CD14-positive monocyte (primary cell): ENCODE measurements around the gene CPSF2. TPM values are rescaled to one million over a fixed set of nuclear protein-coding genes. Genes with fewer than 3 reads are reported as not detected.

Experiments used
- DNase-seq, 3 donors: peaks; one replicate each; pipeline ENCODE4 v3.0.0-alpha.2; 2011 to 2022
- H2AFZ ChIP-seq: 2 replicates; pipeline ENCODE4 v1.6.0; 2012; ENCODE audit warnings: mild to moderate bottlenecking, low read depth, low read length, inconsistent platforms; ENCODE audit not compliant: insufficient read depth, poor library complexity, severe bottlenecking
- H3K27ac ChIP-seq, 2 donors: 1 replicate in 1 of 2; 2 replicates in 1 of 2; pipeline ENCODE4 v1.5.1; 2012 to 2013; ENCODE audit warnings: low read length in 2 of 2, control low read depth in 1 of 2, inconsistent platforms in 1 of 2, low read depth in 1 of 2, mild to moderate bottlenecking in 1 of 2
- H3K27me3 ChIP-seq, 2 donors: one replicate each; pipeline versions ENCODE4 v1.6.0 to v1.6.1; 2011 to 2013; ENCODE audit warnings: low read length in 2 of 2; ENCODE audit not compliant: control insufficient read depth in 2 of 2, insufficient read depth in 2 of 2
- H3K36me3 ChIP-seq, 2 donors: replicated peaks in 1 of 2; 1 replicate in 1 of 2; 2 replicates in 1 of 2; pipeline versions ENCODE4 v1.5.1 to v1.6.1; 2012 to 2013; ENCODE audit warnings: low read length in 2 of 2, control low read depth in 1 of 2, inconsistent platforms in 1 of 2, mild to moderate bottlenecking in 1 of 2; ENCODE audit not compliant: insufficient read depth in 2 of 2, control insufficient read depth in 1 of 2
- H3K4me1 ChIP-seq, 2 donors: 1 replicate in 1 of 2; 2 replicates in 1 of 2; pipeline versions ENCODE4 v1.5.1 to v1.6.1; 2012 to 2013; ENCODE audit warnings: low read length in 2 of 2, control low read depth in 1 of 2, inconsistent platforms in 1 of 2, mild to moderate bottlenecking in 1 of 2, moderate library complexity in 1 of 2; ENCODE audit not compliant: insufficient read depth in 2 of 2, control insufficient read depth in 1 of 2
- H3K4me2 ChIP-seq: replicated peaks from 2 replicates; pipeline ENCODE3; 2012; ENCODE audit warnings: low read length, moderate library complexity, mild to moderate bottlenecking; ENCODE audit not compliant: poor library complexity, severe bottlenecking; ENCODE audit errors: extremely low read depth
- H3K4me3 ChIP-seq, 3 experiments: fragments of 200-600 bp in 1 of 3; sonication (generic) in 1 of 3; replicated peaks in 1 of 3; 1 replicate in 2 of 3; 2 replicates in 1 of 3; pipeline ENCODE4 v1.5.1; 2011 to 2013; ENCODE audit warnings: low read length in 3 of 3, mild to moderate bottlenecking in 3 of 3, control low read depth in 2 of 3, low read depth in 2 of 3, inconsistent platforms in 1 of 3, moderate library complexity in 1 of 3
- H3K79me2 ChIP-seq: 2 replicates; pipeline ENCODE4 v1.6.0; 2012; ENCODE audit warnings: mild to moderate bottlenecking, control low read depth, inconsistent platforms, low read length, moderate library complexity; ENCODE audit not compliant: insufficient read depth
- H3K9ac ChIP-seq: 2 replicates; pipeline ENCODE4 v1.6.0; 2017; ENCODE audit warnings: low read length, mild to moderate bottlenecking; ENCODE audit not compliant: insufficient read depth, poor library complexity, severe bottlenecking
- H3K9me3 ChIP-seq, 2 donors: replicated peaks in 1 of 2; 1 replicate in 1 of 2; 2 replicates in 1 of 2; pipeline versions ENCODE4 v1.5.1 to v1.6.1; 2012 to 2013; ENCODE audit warnings: low read length in 2 of 2, control low read depth in 1 of 2; ENCODE audit not compliant: control insufficient read depth in 1 of 2, insufficient read depth in 1 of 2
- H4K20me1 ChIP-seq: 2 replicates; pipeline ENCODE4 v1.6.0; 2012; ENCODE audit warnings: mild to moderate bottlenecking, low read length, control low read depth, moderate library complexity; ENCODE audit not compliant: insufficient read depth
- H3K27ac Mint-ChIP-seq, 7 donors: one replicate each; pipeline ENCODE4 v1.8.0; 2020; ENCODE audit warnings: mild to moderate bottlenecking in 7 of 7, mixed read lengths in 7 of 7, moderate library complexity in 6 of 7, inconsistent platforms in 2 of 7
- H3K27me3 Mint-ChIP-seq, 3 donors: one replicate each; pipeline ENCODE4 v1.8.0; 2021 to 2022; ENCODE audit warnings: low read depth in 3 of 3, mild to moderate bottlenecking in 3 of 3, mixed read lengths in 3 of 3, moderate library complexity in 3 of 3, inconsistent platforms in 1 of 3
- H3K36me3 Mint-ChIP-seq, 2 donors: one replicate each; pipeline ENCODE4 v1.8.0; 2020; ENCODE audit warnings: mixed read lengths in 2 of 2, inconsistent platforms in 1 of 2, mild to moderate bottlenecking in 1 of 2
- H3K4me1 Mint-ChIP-seq: one replicate; pipeline ENCODE4 v1.8.0; 2020; ENCODE audit warnings: mild to moderate bottlenecking, mixed read lengths
- H3K4me3 Mint-ChIP-seq, 2 donors: one replicate each; pipeline ENCODE4 v1.8.0; 2020; ENCODE audit warnings: mild to moderate bottlenecking in 2 of 2, mixed read lengths in 2 of 2, moderate library complexity in 1 of 2
- H3K9me3 Mint-ChIP-seq, 7 donors: one replicate each; pipeline ENCODE4 v1.8.0; 2020 to 2022; ENCODE audit warnings: mixed read lengths in 7 of 7, mild to moderate bottlenecking in 6 of 7, moderate library complexity in 6 of 7, inconsistent platforms in 2 of 7
- CTCF ChIP-seq: fragments of 200-600 bp; IDR thresholded peaks from one replicate; pipeline ENCODE4 v1.8.0; 2022; ENCODE audit warnings: antibody characterized with exemption, mild to moderate bottlenecking
- WGBS: methylation state at CpG from one replicate; pipeline ENCODE4 v1.1.5; 2013; ENCODE audit warnings: missing lambda C conversion rate; ENCODE audit not compliant: insufficient coverage; 5-methylcytosine and 5-hydroxymethylcytosine counted together
- intact Hi-C, 2 donors: fragments of 100-400 bp; cut with micrococcal nuclease; formaldehyde crosslinking; loops; one replicate each; pipeline versions ENCODE4 v1.15.0 to v1.15.1; 2023
- polyA plus RNA-seq, 3 donors: library from polyadenylated mRNA; depleted of rRNA in 1 of 3; unstranded in 2 of 3; stranded (reverse) in 1 of 3; fragments of 300-500 nt in 2 of 3; fragments of >200 nt in 1 of 3; fragmentation: Illumina TruSeq in 2 of 3; gene quantifications; 1 replicate in 2 of 3; 2 replicates in 1 of 3; pipeline ENCODE4 v1.2.3, GENCODE V29; 2012 to 2021

CPSF2 gene
- polyA plus RNA-seq, 3 donors: 8.5 to 44.9 (median 25.5) TPM

GRCh38 chr14:92106143-92106926, 15.4 kb upstream of the CPSF2 start, which contains the start of gene ATXN3:
ATXN3 (minus strand) TSS chr14:92106582; CDS start chr14:92106552, 30 bp downstream.
- peak; percentile 76 for TF ChIP-seq CTCF
- Histone ChIP-seq H3K9ac (peak within 1 kb of the TSS; percentile 83), H3K4me1 (peaks cover 15 to 26% of the 10 kb centered on the region in 2 donors), H3K4me2 (peak within 1 kb of the TSS; percentile 84), H3K9me3 (no peaks in the 10 kb centered on the region), H3K27me3 (no peaks in the 10 kb centered on the region), H3K79me2 (peaks cover 43% of the 10 kb centered on the region), H2AFZ (peak within 1 kb of the TSS; percentile 82), H4K20me1 (peaks cover 36% of the 10 kb centered on the region), H3K36me3 (no peaks in the 10 kb centered on the region), H3K4me3 (peak within 1 kb of the TSS; percentile 75 to 99 (median 96)), H3K27ac (peak within 1 kb of the TSS; percentile 85 to 95)
- WGBS: under 1% methylated on average over 37 of the region's 66 CpGs
- Mint-ChIP-seq H3K9me3 (peaks cover 0 to 2% (median 0%) of the 10 kb centered on the region in 7 donors), H3K27ac (peak within 1 kb of the TSS; percentile 97 to 100 (median 99)), H3K36me3 (peaks cover 0 to 4% of the 10 kb centered on the region in 2 donors), H3K27me3 (peaks cover 0 to 3% (median 0%) of the 10 kb centered on the region in 3 donors), H3K4me3 (peak within 1 kb of the TSS; percentile 100), H3K4me1 (peaks cover 32% of the 10 kb centered on the region)
- intact Hi-C loops: loop anchor here (2.0 to 5.0 kb wide), 2 partner anchors 64 to 66 kb away; partner anchors contain the start of gene TRIP11 (in 2 of the 2)
- peak; percentile 98 for DNase-seq

GRCh38 chr14:92108345-92109254, 13.2 kb upstream of the CPSF2 start:
- no peaks in the 10 kb centered on the region for H3K36me3 ChIP-seq
- no peak for TF ChIP-seq CTCF
- H2AFZ ChIP-seq: no peak overlapping the region
- H3K4me1 ChIP-seq: peaks cover 12 to 22% of the 10 kb centered on the region in 2 donors
- Mint-ChIP-seq H3K27ac (peak overlapping the region in 3 of 7 donors; percentile 30 to 77 (median 66)), H3K4me1 (peaks cover 19% of the 10 kb centered on the region), H3K9me3 (peaks cover 0 to 2% (median 0%) of the 10 kb centered on the region in 7 donors), H3K27me3 (peaks cover 0 to 3% (median 0%) of the 10 kb centered on the region in 3 donors), H3K36me3 (no peaks in the 10 kb centered on the region), H3K4me3 (peak overlapping the region in 1 of 2 donors; percentile 6)
- peaks cover 21% of the 10 kb centered on the region for H3K79me2 ChIP-seq
- intact Hi-C loops: loop anchor here in 1 of 2 donors (5.0 kb wide), 1 partner anchor 66 kb away; the partner anchor contains the start of gene TRIP11
- H3K9ac ChIP-seq: no peak overlapping the region
- H3K4me3 ChIP-seq: no peak overlapping the region
- no peaks in the 10 kb centered on the region for H3K27me3 ChIP-seq
- WGBS: 48% methylated on average over 8 of the region's 11 CpGs
- no peak overlapping the region for H3K27ac ChIP-seq
- no peak for DNase-seq
- H3K9me3 ChIP-seq: no peaks in the 10 kb centered on the region
- no peak overlapping the region for H3K4me2 ChIP-seq
- H4K20me1 ChIP-seq: peaks cover 14% of the 10 kb centered on the region
